SK-N-MC (cell line): Measurements from ENCODE around the gene ST6GALNAC6.

Source experiments
- DNase-seq: peaks from one replicate; pipeline ENCODE4 v3.0.0-alpha.2; 2011; ENCODE audit warnings: low read depth, low spot score
- H3K27ac ChIP-seq: fragments of 200-600 bp; sonication (generic); 2 replicates; pipeline ENCODE4 v1.5.1; 2016; ENCODE audit warnings: mixed run types
- H3K36me3 ChIP-seq: fragments of 200-600 bp; sonication (generic); 2 replicates; pipeline ENCODE4 v1.6.1; 2017; ENCODE audit warnings: antibody characterized with exemption, low read length, mixed read lengths; ENCODE audit not compliant: insufficient read depth
- H3K4me3 ChIP-seq: fragments of 200-600 bp; sonication (generic); 2 replicates; pipeline ENCODE4 v1.5.1; 2016
- H3K9ac ChIP-seq: fragments of 200-600 bp; sonication (generic); 2 replicates; pipeline ENCODE4 v1.8.0; 2017; ENCODE audit warnings: mixed run types, mixed read lengths; ENCODE audit not compliant: insufficient read length
- H3K9me3 ChIP-seq: fragments of 200-600 bp; sonication (generic); 2 replicates; pipeline ENCODE4 v1.6.1; 2017; ENCODE audit warnings: low read depth, mild to moderate bottlenecking, antibody characterized with exemption, low read length, moderate library complexity, mixed read lengths
- EZH2 ChIP-seq: fragments of 200-600 bp; sonication (generic); IDR thresholded peaks from one replicate; pipeline ENCODE4 v1.6.1; 2017; ENCODE audit warnings: antibody characterized with exemption
- FOXP2 ChIP-seq: optimal IDR thresholded peaks from 2 replicates; pipeline ENCODE3; 2011; ENCODE audit warnings: mild to moderate bottlenecking, moderate library complexity; ENCODE audit not compliant: insufficient read depth; ENCODE audit errors: extremely low read length, control extremely low read depth
- POLR2AphosphoS5 ChIP-seq: IDR thresholded peaks from 2 replicates; pipeline ENCODE4 v1.6.1; 2012; ENCODE audit warnings: mild to moderate bottlenecking, low read depth, low read length, borderline replicate concordance

The ST6GALNAC6 gene

GRCh38 chr9:127913682-127914081, 14.3 kb upstream of the ST6GALNAC6 start:
- no peak overlapping the region for H3K27ac ChIP-seq
- H3K9me3 ChIP-seq, result no peaks in the 10 kb centered on the region
- H3K4me3 ChIP-seq, result no peak overlapping the region
- no peak for DNase-seq
- no peaks in the 10 kb centered on the region for H3K36me3 ChIP-seq
- H3K9ac ChIP-seq, result no peak overlapping the region
- TF ChIP-seq EZH2, result no peak
- no peak for TF ChIP-seq FOXP2
- TF ChIP-seq POLR2AphosphoS5, result no peak

GRCh38 chr9:127912882-127913281, 13.5 kb upstream of the ST6GALNAC6 start:
- Histone ChIP-seq H3K4me3 (no peak overlapping the region), H3K36me3 (no peaks in the 10 kb centered on the region), H3K9ac (no peak overlapping the region), H3K9me3 (no peaks in the 10 kb centered on the region), H3K27ac (no peak overlapping the region)
- DNase-seq, result no peak
- TF ChIP-seq POLR2AphosphoS5 (no peak), FOXP2 (no peak), EZH2 (no peak)

GRCh38 chr9:127912296-127912695, 12.9 kb upstream of the ST6GALNAC6 start:
- no peak for DNase-seq
- no peak overlapping the region for H3K27ac ChIP-seq
- no peaks in the 10 kb centered on the region for H3K36me3 ChIP-seq
- no peaks in the 10 kb centered on the region for H3K9me3 ChIP-seq
- TF ChIP-seq FOXP2, result no peak
- no peak for TF ChIP-seq POLR2AphosphoS5
- no peak for TF ChIP-seq EZH2
- no peak overlapping the region for H3K9ac ChIP-seq
- no peak overlapping the region for H3K4me3 ChIP-seq

GRCh38 chr9:127910613-127911205, 11.3 kb upstream of the ST6GALNAC6 start:
- H3K36me3 ChIP-seq, result no peaks in the 10 kb centered on the region

GRCh38 chr9:127909839-127910273, 10.5 kb upstream of the ST6GALNAC6 start:
- TF ChIP-seq POLR2AphosphoS5, result no peak
- no peak for TF ChIP-seq EZH2

More at GRCh38 chr9:127910613-127911205, 11.3 kb upstream of the ST6GALNAC6 start:
- Histone ChIP-seq H3K9me3 (no peaks in the 10 kb centered on the region), H3K27ac (no peak overlapping the region), H3K9ac (no peak overlapping the region), H3K4me3 (no peak overlapping the region)
- no peak for DNase-seq
- TF ChIP-seq EZH2 (no peak), FOXP2 (no peak), POLR2AphosphoS5 (no peak)

GRCh38 chr9:127908660-127908926, 9.2 kb upstream of the ST6GALNAC6 start:
- TF ChIP-seq EZH2 (no peak), FOXP2 (no peak)
- H3K9me3 ChIP-seq, result no peaks in the 10 kb centered on the region
- H3K36me3 ChIP-seq, result no peaks in the 10 kb centered on the region
- no peak overlapping the region for H3K9ac ChIP-seq
- no peak overlapping the region for H3K27ac ChIP-seq
- H3K4me3 ChIP-seq, result no peak overlapping the region
- DNase-seq, result no peak

More at GRCh38 chr9:127909839-127910273, 10.5 kb upstream of the ST6GALNAC6 start:
- no peak overlapping the region for H3K27ac ChIP-seq
- no peak overlapping the region for H3K4me3 ChIP-seq
- DNase-seq, result no peak
- no peaks in the 10 kb centered on the region for H3K9me3 ChIP-seq
- H3K36me3 ChIP-seq, result no peaks in the 10 kb centered on the region
- H3K9ac ChIP-seq, result no peak overlapping the region

GRCh38 chr9:127907867-127908659, 8.7 kb upstream of the ST6GALNAC6 start:
- H3K36me3 ChIP-seq, result no peaks in the 10 kb centered on the region
- TF ChIP-seq POLR2AphosphoS5, result no peak
- no peak for TF ChIP-seq EZH2
- TF ChIP-seq FOXP2, result no peak
- H3K27ac ChIP-seq, result no peak overlapping the region
- H3K9me3 ChIP-seq, result no peaks in the 10 kb centered on the region
- DNase-seq, result no peak
- no peak overlapping the region for H3K4me3 ChIP-seq
- no peak overlapping the region for H3K9ac ChIP-seq

- no peak for DNase-seq
- Histone ChIP-seq H3K9ac (no peak overlapping the region), H3K27ac (no peak overlapping the region), H3K4me3 (no peak overlapping the region), H3K36me3 (no peaks in the 10 kb centered on the region), H3K9me3 (no peaks in the 10 kb centered on the region)
- no peak for TF ChIP-seq FOXP2
Measured at GRCh38 chr9:127905788-127906191, 6.4 kb upstream of the ST6GALNAC6 start.
